H1 (cell line): ENCODE results near the gene CSRP1. TPM values are rescaled to one million over a fixed set of nuclear protein-coding genes. Genes with fewer than 3 reads are reported as not detected.

Experiments
- CTCF ChIP-seq, 3 experiments: IDR thresholded peaks; 1 replicate in 2 of 3; 2 replicates in 1 of 3; pipeline versions ENCODE4 v1.5.1 to v1.6.1; 2011; ENCODE audit warnings: low read length in 3 of 3, mild to moderate bottlenecking in 3 of 3, inconsistent platforms in 2 of 3, low read depth in 1 of 3, moderate library complexity in 1 of 3; ENCODE audit not compliant: insufficient read depth in 1 of 3; ENCODE audit errors: control extremely low read depth in 1 of 3
- E2F6 ChIP-seq: IDR thresholded peaks from 2 replicates; pipeline ENCODE4 v1.6.1; 2012; ENCODE audit warnings: inconsistent platforms
- EGR1 ChIP-seq: IDR thresholded peaks from 2 replicates; pipeline ENCODE4 v1.6.1; 2011; ENCODE audit warnings: low read depth, low read length, borderline replicate concordance
- EP300 ChIP-seq, 2 experiments: IDR thresholded peaks; 1 replicate in 1 of 2; 2 replicates in 1 of 2; pipeline ENCODE4 v1.6.1; 2011 to 2012; ENCODE audit warnings: low read depth in 2 of 2, low read length in 2 of 2, mild to moderate bottlenecking in 2 of 2, borderline replicate concordance in 1 of 2, inconsistent platforms in 1 of 2, moderate library complexity in 1 of 2
- EZH2 ChIP-seq: fragments of 200-600 bp; sonication (generic); IDR thresholded peaks from 2 replicates; pipeline ENCODE4 v1.7.1; 2012; ENCODE audit warnings: low read depth, mild to moderate bottlenecking, moderate library complexity, low read length, inconsistent platforms; ENCODE audit not compliant: severe bottlenecking
- POU5F1 ChIP-seq: IDR thresholded peaks from 2 replicates; pipeline ENCODE4 v1.6.1; 2011; ENCODE audit warnings: low read depth, mild to moderate bottlenecking, low read length, moderate library complexity
- SP4 ChIP-seq: IDR thresholded peaks from 2 replicates; pipeline ENCODE4 v1.6.1; 2012; ENCODE audit warnings: low read length, inconsistent platforms
- TAF7 ChIP-seq: optimal IDR thresholded peaks from 2 replicates; pipeline ENCODE3; 2011; ENCODE audit warnings: low read depth, mild to moderate bottlenecking, inconsistent platforms, low read length, moderate library complexity, borderline replicate concordance
- TCF12 ChIP-seq: IDR thresholded peaks from 2 replicates; pipeline ENCODE4 v1.6.1; 2011; ENCODE audit warnings: low read depth, mild to moderate bottlenecking, low read length
- polyA plus RNA-seq, 7 experiments: library from polyadenylated mRNA; depleted of rRNA in 3 of 7; stranded (reverse) in 5 of 7; unstranded in 2 of 7; fragments of >200 nt in 5 of 7; fragments of 200-250 nt in 2 of 7; gene quantifications; 1 replicate in 5 of 7; 2 replicates in 1 of 7; 4 replicates in 1 of 7; pipeline versions ENCODE4 v1.2.1 to v1.2.3, GENCODE V29; 2011 to 2013; ENCODE audit warnings: missing spikeins in 2 of 7, mixed read lengths in 2 of 7
- total RNA-seq: library from RNA; stranded (reverse); fragmentation: NEBNext Ultra II Directional; extraction: Animal tissue kit (Norgen Biotek cat#: 25700); gene quantifications from 2 replicates; pipeline ENCODE4 v1.2.1, GENCODE V29; 2021

CSRP1 gene
- total and polyA plus RNA-seq, 2 of the 8 experiments (the other 6 are each of a cell fraction or from before 2014, with no cell fraction given), result 14.2 to 22.3 TPM

- TF ChIP-seq CTCF (IDR thresholded peaks at IDR 0.05; ENCODE audit: control extremely low read depth in 1 of 3, insufficient read depth in 1 of 3, low read depth in 1 of 3, low read length in 3 of 3), result peak; percentile 94 to 98 (median 95)
- TF ChIP-seq TCF12, result 0 out of 2 replicates have a peak, but pooled peaks have one; percentile 64
- peak; percentile 36 for TF ChIP-seq EZH2
- TF ChIP-seq EGR1, result no peak
- TF ChIP-seq E2F6, result 0 out of 2 replicates have a peak, but pooled peaks have one; percentile 9
- no peak for TF ChIP-seq SP4
- TF ChIP-seq EP300 (IDR thresholded peaks at IDR 0.05; ENCODE audit: borderline replicate concordance in 1 of 2, low read depth in 2 of 2, low read length in 2 of 2), result peak in 1 of 2 experiments; percentile 3; a peak in 1 of 3 replicates
- TF ChIP-seq POU5F1, result no peak
- peak; percentile 40 for TF ChIP-seq TAF7
- TF ChIP-seq, all 59 proteins: peak for 14
Measured at GRCh38 chr1:201481761-201482493, 25.0 kb downstream of the CSRP1 start (continued).
